Activated B cell treated with CpG ODN at 0.5 μM for 24 hours (primary cell): Measurements from ENCODE around the gene PARP12. TPM values are rescaled to one million over a fixed set of nuclear protein-coding genes. Genes with fewer than 3 reads are reported as not detected.

Source experiments
- ATAC-seq: fragments of 200-7000 bp; cut with Tn5 transposase; one replicate; pipeline ENCODE4 v1.10.0; 2021; ENCODE audit warnings: low read depth, mild to moderate bottlenecking, moderate library complexity
- CTCF ChIA-PET: fragments of 350-600 bp; sonication (Branson Sonifier 250); formaldehyde crosslinking; loops from one replicate; lab custom pipeline; 2021; ENCODE audit warnings: antibody characterized with exemption; lab: Charles Lee
- POLR2A ChIA-PET: fragments of 350-600 bp; sonication (Branson Sonifier 250); formaldehyde crosslinking; loops from one replicate; lab custom pipeline; 2021; ENCODE audit warnings: antibody characterized with exemption; lab: Charles Lee
- DNase-seq: peaks from one replicate; pipeline ENCODE4 v3.0.0; 2022
- H3K27ac Mint-ChIP-seq: one replicate; pipeline ENCODE4 v1.8.0; 2020; ENCODE audit warnings: mixed read lengths
- H3K27me3 Mint-ChIP-seq: one replicate; pipeline ENCODE4 v1.8.0; 2021; ENCODE audit warnings: mixed read lengths
- H3K36me3 Mint-ChIP-seq: one replicate; pipeline ENCODE4 v1.8.0; 2021; ENCODE audit warnings: low read depth, mixed read lengths
- H3K4me1 Mint-ChIP-seq: one replicate; pipeline ENCODE4 v1.8.0; 2021; ENCODE audit warnings: mixed read lengths
- H3K4me3 Mint-ChIP-seq: one replicate; pipeline ENCODE4 v1.8.0; 2020; ENCODE audit warnings: mild to moderate bottlenecking, mixed read lengths
- H3K9me3 Mint-ChIP-seq: one replicate; pipeline ENCODE4 v1.8.0; 2020; ENCODE audit warnings: mixed read lengths
- CTCF ChIP-seq: fragments of 200-600 bp; IDR thresholded peaks from one replicate; pipeline ENCODE4 v1.8.0; 2022; ENCODE audit warnings: antibody characterized with exemption, mild to moderate bottlenecking
- intact Hi-C: fragments of 100-400 bp; cut with micrococcal nuclease; formaldehyde crosslinking; loops from one replicate; pipeline ENCODE4 v1.15.1; 2024
- total RNA-seq: library from RNA; stranded (reverse); gene quantifications from 2 replicates; pipeline ENCODE4 v1.2.3, GENCODE V29; 2022

The PARP12 gene
- total RNA-seq, 1 donor from 2014 or later = 128 TPM

GRCh38 chr7:139985811-139986210 lies 76.9 kb downstream of the PARP12 start:
- ATAC-seq (no peak), DNase-seq (no peak)
- Mint-ChIP-seq H3K27me3 (peaks cover 2% of the 10 kb centered on the region), H3K36me3 (no peaks in the 10 kb centered on the region), H3K4me3 (no peak overlapping the region), H3K9me3 (no peaks in the 10 kb centered on the region), H3K27ac (no peak overlapping the region), H3K4me1 (peaks cover 13% of the 10 kb centered on the region)
- no peak for TF ChIP-seq CTCF
- CTCF ChIA-PET = interaction anchor here (1.0 kb wide), 1 partner anchor 340 kb away, joined by 3 read pairs; no protein-coding TSS in a partner anchor
- POLR2A ChIA-PET = no interaction called here
- intact Hi-C loops = no loop called here

DNA sequence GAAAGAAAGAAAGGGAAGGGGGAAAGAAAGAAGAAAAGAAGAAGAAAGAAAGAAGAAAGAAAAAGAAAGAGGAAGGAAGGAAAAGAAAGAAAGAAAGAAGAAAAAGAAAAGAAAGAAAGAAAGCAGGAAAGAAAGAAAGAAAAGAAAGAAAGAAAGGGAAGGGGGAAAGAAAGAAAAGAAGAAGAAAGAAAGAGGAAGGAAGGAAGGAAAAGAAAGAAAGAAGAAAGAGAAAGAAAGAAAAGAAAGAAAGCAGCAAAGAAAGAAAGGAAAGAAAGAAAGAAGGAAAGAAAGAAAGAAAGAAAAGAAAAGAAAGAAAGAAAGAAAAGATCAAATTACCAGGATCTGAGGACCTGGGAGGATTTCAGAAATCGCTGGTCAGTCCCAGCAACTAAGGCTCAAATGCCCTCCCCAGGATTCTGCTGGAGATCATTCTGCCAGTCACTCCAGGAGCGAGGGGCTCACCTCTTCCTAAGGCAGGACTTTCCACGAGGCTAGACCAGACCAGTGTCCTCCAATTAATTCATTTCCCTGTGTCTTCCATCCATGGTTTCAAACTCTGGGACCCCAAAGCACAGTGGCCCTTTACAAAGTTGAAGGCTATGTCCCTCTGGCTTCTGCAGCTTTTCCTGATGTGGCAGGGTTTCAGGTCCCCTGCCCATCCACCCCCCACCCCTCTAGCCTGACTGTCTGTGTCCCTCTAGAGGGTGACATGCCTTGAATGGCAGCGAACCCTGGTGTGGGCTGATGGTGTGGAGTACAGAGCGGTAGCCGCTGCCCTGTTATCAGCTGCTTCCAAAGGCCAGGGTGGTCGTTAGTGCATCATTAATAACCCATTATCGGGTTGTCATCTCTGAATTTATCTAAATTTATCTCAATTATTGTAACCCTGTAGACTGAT lies 77.9 kb downstream of the PARP12 start:
- Mint-ChIP-seq H3K27ac (no peak overlapping the region), H3K4me1 (peaks cover 6% of the 10 kb centered on the region), H3K4me3 (no peak overlapping the region), H3K36me3 (no peaks in the 10 kb centered on the region), H3K27me3 (peaks cover 4% of the 10 kb centered on the region), H3K9me3 (no peaks in the 10 kb centered on the region)
- intact Hi-C loops = no loop called here
- DNase-seq (no peak), ATAC-seq (no peak)
- CTCF ChIA-PET = interaction anchor here (1.0 kb wide), 1 partner anchor 339 kb away, joined by 3 read pairs; no protein-coding TSS in a partner anchor
- no peak for TF ChIP-seq CTCF
- POLR2A ChIA-PET = no interaction called here

GRCh38 chr7:139982927-139983920 lies 79.5 kb downstream of the PARP12 start:
- intact Hi-C loops = no loop called here
- CTCF ChIA-PET = no interaction called here
- no peaks in the 10 kb centered on the region for H3K36me3 Mint-ChIP-seq

GRCh38 chr7:139981511-139981895 lies 81.2 kb downstream of the PARP12 start:
- TF ChIP-seq CTCF = no peak
- Mint-ChIP-seq H3K4me1 (no peaks in the 10 kb centered on the region), H3K27me3 (peaks cover 4% of the 10 kb centered on the region), H3K9me3 (no peaks in the 10 kb centered on the region), H3K36me3 (no peaks in the 10 kb centered on the region), H3K4me3 (no peak overlapping the region), H3K27ac (no peak overlapping the region)
- no peak for ATAC-seq
- CTCF ChIA-PET = no interaction called here
- no peak for DNase-seq
- POLR2A ChIA-PET = no interaction called here
- intact Hi-C loops = no loop called here

More at GRCh38 chr7:139982927-139983920, 79.5 kb downstream of the PARP12 start:
- Mint-ChIP-seq H3K27ac (no peak overlapping the region), H3K4me3 (no peak overlapping the region), H3K4me1 (no peaks in the 10 kb centered on the region), H3K27me3 (peaks cover 4% of the 10 kb centered on the region), H3K9me3 (no peaks in the 10 kb centered on the region)
- DNase-seq (no peak), ATAC-seq (no peak)
- no peak for TF ChIP-seq CTCF
- POLR2A ChIA-PET = no interaction called here
